GM19025 (cell line): ENCODE results near the gene NAA35.
"Not testable (repeated sequence)": the region's sequence is repeated elsewhere in the genome, so short reads cannot be mapped to it uniquely, and the experiment has no call there.

Experiments
- ATAC-seq: cut with Tn5 transposase; IDR thresholded peaks from one replicate; pipeline ENCODE4 v1.9.1; 2021; ENCODE audit warnings: mild to moderate bottlenecking, low read depth, moderate library complexity; ENCODE audit not compliant: unreplicated experiment

Gene NAA35

DNA sequence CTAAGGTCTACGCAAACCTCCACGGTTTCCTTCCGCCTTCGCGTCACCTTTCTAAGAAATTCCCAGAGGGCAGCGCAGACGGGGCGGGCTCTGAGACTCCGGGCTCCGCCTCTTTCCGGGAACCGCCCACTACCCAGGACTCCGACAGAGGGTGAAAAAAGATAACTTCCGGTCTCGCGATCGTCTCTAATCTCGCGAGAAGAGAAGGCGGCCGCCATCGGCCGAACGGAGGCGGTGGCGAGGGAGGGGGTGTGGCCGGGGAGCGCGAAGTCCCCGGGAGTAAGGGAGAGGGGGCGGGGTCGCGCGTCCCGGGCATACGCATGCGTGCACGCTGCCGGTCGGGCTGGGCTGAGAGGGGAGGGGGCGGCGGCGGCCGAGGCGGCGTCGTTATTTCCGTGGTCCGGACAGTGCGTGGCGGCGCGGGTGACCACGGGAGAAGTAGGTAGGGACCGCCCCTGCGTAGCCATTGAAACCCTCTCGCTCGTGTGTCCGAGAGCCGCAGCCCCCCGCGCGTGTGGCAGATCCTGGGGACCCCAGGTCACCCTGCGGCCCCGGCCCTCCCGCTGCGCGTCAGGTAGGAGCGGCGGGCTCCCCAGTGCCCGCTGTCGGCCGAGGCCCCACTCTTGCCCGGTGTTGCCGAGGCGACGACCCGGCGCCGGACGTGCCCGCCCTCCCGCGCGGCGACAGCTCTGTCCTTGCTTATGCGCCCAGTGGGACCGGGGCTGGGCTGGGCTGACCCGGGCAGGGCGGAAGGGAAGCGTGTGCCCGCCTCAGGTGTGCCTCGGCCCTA is at the start of gene NAA35:
NAA35 (plus strand) TSS at position 315 of the 790 bp plus-strand sequence. CDS start 1,014 bp downstream, outside the sequence.
- ATAC-seq: peak; percentile 89

DNA sequence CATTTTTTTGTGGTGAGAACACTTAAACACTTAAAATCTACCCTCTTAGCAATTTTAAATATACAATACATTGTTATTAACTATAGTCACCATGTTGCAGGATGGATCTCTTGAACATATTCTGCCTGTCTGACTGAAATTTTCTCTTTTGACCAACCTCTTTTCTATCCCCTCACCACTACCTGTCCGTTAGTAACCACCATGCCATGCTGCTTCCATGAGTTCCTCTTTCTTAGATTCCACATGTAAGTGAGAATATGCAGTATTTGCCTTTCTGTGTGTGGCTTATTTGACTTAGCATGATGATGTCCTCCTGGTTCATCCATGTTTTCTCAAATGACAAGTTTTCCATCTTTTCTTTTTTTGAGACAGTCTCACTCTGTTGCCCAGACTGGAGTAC is 48.5 kb upstream of the NAA35 start:
- no peak for ATAC-seq

DNA sequence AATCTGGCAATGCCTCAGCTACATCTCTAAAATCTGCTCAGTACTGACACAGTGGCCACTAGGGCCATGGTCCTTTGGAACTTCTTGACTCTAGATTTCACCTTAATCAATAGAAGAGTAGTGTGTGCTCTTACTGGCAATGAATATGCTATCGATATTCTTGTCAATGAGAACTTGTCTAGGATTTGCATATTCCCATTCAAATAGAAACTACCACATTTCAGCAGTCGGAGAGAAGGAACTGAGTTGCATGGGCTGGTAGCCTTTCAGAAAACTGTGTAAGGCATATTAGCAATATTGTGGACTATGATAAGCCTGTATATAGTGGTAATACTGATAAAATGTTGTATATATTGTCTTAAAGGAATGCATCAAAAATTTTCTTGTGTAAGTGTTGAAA is 45.3 kb upstream of the NAA35 start:
- ATAC-seq: no peak

DNA sequence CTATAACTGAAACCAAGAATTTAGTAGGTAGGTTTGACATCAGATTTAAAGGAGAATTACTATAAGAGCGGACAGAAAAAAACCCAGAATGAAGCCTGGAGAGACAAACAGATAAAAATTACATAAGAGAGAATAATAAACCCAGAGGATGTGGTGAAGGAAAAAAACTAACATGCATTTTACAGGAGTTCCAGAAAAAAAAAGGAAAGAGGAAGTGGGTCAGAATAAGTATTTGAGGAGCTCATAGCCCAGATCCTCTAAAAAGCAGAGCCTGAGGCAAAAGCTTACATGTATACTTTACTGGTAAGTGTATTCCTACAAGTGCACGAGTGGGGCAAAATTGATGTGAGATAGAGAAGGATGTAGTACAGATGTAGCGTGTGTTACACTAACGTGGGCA is 43.1 kb upstream of the NAA35 start:
- ATAC-seq: no peak

DNA sequence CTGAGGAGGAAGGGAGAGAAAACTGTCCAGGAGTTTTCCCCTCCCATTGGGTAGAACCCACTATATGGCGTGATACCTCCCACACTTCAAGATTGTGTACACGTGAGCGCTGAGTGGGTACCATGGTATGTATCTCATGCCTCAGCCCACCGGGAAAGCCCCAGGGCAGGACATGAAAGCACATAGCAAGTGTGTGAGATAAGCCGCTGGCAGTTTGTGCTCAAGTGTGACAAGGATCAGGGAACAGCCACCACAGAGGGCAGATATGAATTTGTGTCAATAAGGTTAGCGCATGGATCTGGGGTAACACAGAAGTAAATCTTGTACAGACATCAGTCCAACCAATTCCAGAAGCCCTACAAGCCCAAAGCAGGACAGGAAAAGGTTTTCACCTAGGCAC is 42.6 kb upstream of the NAA35 start:
- ATAC-seq: no peak

DNA sequence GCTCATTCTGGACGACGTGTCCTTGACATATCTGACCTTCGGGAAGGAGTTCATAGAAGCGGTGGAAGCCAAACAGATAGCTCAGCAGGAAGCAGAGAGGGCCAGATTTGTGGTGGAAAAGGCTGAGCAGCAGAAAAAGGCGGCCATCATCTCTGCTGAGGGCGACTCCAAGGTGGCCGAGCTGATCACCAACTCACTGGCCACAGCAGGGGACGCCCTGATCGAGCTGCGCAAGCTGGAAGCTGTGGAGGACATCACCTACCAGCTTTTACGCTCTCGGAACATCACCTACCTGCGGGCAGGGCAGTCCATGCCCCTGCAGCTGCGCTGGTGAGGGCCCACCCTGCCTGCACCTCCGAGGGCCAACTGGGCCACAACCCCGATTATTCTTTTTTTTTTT is 41.6 kb upstream of the NAA35 start:
- ATAC-seq: no peak

DNA sequence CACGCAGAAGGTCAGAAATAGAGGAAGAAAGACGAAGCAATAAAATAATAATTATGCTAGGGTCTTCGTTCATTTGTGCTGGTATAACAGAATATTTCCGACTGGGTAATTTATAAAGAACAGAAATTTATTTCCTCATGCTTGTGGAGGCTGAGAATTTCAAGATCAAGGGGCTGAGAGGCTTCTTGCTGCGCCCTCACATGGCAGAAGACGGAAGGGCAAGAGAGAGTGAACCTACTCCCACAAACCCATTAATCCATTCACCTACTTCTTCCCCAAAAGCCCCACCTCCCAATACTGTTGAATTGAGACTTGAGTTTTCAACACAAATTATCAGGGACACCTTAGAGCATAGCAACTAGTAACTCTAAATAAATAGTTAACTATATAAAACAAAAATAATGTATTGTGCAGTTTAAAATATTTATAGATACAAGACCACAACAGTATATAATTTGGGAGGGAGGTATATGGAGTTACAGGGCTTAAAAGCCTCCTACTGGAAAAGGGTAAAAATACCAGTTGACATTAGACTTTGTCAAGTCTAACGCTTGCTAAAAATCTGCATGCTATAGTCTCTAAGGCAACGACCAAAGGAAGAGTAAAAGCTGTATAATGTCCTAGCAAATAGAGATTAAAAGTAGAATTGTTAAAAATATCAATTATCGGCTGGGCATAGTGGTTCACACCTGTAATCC is 40.3 kb upstream of the NAA35 start:
- no peak for ATAC-seq

DNA sequence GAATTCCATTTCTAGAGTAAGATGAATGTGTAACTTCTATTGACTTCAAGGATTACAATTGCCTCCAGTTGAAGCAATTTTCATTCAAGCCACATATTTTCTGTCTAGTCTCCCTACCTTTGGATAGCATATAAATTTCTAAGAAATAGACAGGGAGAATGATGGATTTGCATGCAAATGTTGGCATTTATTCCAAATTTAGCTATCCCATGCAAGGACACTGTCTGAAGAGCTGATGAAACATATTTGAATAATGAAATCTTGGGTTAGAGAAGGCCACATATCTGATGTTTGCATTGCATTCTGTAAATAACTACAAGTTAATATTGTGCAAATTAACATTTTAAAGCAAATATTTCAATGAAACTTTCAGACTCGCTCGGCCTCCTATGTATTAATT is 36.0 kb upstream of the NAA35 start:
- no peak for ATAC-seq

DNA sequence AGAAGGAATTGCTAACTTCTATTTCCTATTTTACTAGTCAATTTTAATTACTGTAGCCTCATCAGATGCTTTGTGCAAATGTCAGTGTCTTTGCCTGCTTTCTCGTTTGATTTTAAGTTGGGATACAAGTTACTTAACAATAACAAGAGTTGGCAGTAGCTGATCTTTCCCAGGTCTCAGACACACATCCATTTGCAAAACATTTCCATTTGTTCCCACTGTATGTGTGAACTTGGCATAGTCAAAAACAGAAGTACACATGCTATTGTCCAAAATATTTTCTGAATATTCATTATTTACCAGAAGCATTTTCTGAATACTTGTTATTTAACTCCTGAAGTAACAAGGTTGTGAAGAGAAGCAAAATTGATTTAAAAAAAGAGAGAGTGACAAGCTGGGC is 35.0 kb upstream of the NAA35 start:
- ATAC-seq: no peak

DNA sequence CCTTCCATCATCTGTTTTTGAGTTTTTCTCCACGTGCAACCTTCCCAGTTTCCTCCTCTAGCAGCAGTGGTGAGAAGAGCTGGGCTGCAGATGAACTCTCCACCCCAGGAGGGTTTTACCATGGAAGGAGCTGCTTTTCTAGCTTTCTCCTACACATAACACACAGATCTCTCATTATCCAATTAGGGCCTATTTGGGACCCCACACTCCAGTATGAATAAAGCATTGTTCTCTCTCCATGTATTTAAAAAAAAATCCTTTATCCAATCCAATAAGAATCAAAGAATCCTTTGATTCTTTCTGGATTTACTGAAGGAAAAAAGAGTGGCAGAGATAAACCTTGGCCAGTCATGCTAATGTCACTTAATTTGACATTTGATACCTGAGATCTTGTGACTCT is 31.6 kb upstream of the NAA35 start:
- no peak for ATAC-seq

DNA sequence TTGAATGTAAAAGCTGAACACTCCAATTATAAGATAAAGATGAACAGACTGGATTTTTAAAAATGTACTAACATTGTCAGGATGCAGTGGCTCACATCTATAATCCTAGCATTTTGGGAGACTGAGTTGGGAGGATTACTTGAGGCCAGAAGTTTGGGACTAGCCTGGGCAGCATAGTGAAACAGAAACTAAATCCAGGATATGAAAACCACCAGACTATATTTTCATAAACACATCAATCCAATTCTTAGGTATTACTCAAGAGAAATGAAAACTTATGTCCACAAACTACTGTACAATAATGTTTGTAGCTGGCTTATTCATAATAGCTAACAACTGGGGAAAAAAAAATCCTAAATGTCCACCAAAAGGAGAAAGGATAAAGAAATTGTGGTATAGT is 26.8 kb upstream of the NAA35 start:
- ATAC-seq: no peak

DNA sequence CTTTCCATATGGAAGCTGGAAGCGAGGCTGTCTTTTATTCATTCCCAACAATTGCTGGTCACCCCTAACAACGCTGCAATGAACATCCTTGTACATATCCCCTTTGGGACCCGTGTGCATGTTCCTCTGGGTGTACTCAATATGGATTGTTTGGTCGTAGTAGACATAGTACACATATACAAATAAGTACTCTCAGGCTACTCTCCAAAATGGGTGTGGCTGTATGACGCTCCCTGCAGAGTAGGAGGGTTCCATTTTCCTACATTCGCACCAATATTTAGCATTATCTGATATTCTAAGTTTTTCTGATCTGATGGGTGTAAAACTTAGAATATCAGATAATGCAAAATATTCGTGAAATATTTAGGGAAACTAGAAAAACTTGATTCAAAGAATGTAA is 23.2 kb upstream of the NAA35 start:
- ATAC-seq: no peak

DNA sequence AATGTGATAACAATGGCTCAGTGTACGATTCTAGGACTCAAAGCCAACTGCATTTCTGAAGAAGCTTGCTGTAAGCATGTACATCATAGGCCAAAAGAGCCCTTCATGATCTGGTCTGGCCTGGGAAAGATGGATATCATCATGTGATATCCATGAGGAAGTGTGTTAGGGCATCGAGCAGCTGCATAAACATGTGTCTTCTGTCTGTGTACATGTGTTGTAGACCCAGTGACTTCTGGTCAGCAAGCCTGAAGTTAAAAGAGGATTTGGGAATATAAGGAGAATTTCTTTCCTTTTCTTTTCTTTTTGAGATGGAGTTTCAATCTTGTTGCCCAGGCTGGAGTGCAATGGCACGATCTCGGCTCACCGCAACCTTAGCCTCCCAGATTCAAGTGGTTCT is 15.5 kb upstream of the NAA35 start:
- no peak for ATAC-seq

DNA sequence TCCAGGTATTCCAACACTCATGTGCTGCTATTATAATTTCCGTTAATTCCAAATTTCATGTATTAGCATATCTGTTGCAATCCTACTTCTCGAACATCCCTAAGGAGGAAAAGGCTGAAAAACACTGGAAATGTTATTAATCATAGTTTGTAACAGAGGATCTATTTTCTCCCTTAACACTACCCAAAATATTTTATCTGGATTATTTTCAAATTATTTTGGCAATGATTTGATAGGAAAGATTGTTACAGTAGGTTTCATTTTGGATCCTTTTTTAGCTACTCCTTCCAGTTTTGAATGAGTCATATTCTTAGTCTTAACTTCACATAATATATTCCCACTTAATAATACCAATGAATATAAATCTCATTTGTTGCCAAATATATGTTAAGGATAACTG is 13.9 kb upstream of the NAA35 start:
- no peak for ATAC-seq

DNA sequence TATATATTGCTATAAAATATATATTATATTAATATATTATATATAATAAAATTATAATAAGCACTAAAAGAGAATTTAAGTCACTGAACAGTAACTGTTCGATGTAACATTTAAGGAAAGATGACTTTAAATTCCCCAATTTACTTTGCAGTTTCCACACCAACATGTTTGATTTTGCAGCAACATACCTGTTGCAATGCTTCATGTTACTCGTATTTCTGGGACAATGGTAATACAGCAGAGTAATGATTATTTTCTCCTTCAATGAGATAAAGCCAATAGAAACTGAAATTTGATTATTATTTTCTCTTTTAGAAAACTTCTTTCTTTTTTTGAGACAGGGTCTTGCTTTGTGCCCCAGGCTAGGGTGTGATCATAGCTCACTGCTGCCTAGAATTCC is 9.5 kb upstream of the NAA35 start:
- no peak for ATAC-seq

DNA sequence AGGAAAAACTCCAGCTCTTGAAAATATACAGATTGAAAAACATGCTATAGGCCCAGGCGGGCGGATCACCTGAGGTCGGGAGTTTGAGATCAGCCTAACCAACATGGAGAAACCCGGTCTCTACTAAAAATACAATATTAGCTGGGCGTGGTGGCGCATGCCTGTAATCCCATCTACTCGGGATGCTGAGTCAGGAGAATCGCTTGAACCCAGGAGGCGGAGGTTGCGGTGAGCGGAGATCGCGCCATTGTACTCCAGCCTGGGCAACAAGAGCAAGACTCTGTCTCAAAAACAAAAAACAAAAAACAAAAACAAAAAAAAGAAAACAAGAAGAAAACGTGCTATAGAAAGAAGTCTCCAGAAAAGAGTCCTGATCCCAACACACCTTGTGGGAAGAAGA is 5.0 kb upstream of the NAA35 start:
- not testable (repeated sequence) for ATAC-seq

DNA sequence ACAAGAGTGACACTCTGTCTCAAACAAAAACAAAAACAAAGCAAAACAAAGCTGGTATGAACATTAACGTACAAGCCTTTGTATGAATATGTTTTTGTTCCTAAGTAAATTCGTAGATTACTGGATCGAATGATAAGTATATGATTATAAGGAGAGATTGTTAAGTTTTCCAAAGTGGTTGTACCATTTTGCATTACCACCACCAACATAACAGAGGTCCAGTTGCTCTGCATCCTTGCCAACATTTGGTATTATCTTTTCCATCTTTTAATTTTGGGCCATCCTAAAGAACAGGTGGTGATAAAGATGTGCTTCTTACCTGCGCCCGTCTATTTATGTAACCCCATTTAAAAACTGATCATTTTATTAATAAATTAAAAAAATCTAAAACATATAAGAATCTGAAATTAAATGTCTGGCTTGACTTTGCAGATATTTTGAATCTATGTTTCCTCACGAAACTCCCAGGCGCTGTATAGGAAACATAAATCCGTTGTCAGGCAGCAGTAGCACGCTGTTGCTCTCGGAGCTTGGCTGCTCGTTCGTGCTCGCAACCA is 593 bp upstream of the NAA35 start:
- no peak for ATAC-seq

DNA sequence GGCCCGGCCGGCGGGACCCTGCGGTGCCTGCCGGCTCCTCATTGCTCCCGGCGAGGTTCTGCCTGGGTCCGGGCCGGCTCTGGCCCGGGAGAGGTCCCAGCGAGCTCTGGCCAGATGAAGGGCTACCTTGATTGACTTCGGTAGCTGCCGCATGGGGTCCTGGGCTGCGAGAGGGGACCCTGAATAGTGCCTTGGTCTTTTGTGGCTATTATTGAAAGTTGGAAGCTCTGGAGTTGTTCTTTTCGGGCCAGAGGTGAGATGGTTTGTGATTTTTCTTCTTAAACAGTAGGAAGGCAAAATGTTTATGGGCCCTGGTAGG is 635 bp downstream of the NAA35 start:
- no peak for ATAC-seq

DNA sequence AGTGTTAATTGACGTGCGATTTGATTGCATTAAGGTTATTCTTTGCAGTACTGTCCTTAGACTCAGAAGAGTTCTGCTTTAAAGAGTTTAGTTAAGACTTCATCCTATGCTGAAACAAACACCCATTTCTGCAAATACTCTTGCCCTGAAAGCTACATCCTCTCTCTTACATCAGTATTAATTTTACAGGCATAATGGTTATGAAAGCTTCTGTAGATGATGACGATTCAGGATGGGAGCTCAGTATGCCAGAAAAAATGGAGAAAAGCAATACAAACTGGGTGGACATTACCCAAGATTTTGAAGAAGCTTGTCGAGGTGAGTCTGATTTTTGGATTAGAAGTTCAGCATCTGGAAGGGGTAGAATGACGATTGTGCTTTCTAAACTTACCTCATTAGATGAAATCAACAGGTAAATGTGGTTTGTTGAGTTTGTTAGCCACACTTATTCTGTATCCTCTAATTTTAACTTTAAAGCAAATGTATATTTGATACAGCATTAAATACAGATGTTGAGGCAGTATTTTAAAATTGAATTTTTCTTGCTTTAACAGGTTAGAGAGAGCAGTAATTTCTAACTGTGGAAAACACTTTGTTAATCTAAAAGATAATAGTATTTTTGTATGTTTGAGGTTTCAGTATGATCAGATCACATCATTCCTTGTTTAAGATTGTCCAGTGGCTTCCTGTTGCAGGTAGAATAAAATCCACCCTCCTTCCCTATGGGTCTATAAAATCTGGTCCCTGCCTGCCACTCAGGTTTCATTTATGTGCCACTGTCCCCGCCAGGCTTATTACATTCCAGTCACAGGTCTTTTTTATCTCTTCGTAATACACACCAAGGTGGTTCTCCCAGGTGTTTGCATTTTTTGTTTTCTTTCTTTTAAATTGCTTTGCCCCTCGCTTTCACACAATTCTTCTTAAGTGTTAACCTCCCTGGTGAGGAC is 1.3 kb downstream of the NAA35 start:
- no peak for ATAC-seq

DNA sequence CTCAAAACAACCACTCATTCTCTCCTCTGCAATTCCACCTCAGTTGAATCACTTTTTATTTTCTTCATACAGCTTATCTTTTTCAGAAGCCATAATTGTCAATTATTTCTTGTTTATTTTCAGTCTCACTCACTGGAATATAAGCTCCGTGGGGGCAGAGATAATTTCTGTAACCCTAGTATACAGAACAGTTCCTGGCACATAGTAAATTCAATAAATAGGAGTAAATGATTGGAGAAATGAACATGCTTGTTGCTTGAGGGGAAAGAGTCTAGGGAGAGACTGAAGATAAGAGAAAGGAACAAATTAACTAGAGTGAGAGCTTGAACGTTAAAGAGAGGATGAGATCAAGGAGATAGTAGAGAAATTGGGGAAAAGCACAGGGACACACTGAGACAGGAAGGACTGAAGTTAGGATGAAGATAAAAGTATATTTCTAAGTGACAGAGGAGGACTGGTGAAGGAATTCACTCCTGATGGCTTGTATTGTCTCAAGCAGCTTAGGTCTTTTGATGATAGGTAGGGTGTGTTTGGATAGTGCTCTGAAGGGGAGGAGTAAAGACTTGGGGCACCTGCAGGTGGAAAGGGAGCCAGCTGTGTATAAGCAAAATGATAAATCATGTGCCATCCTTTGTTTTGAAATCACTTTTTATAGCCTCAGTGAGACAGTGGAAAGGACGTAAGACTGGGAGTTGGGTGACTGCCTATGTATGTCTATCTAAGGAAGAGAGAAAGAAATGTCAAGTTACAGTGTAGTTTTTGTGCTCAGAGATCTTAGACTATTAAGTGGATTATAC is 2.2 kb downstream of the NAA35 start:
- ATAC-seq: no peak
